ENCODE data around the gene ADGRF5.

The ADGRF5 gene

GRCh38 chr6:46932526-46933319 lies 11.0 kb upstream of the ADGRF5 start:
- no peak for DNase-seq

GRCh38 chr6:46931416-46931815 lies 9.7 kb upstream of the ADGRF5 start:
- DNase-seq = no peak

GRCh38 chr6:46930331-46930730 lies 8.6 kb upstream of the ADGRF5 start:
- no peak for DNase-seq

- no peak for DNase-seq
Measured at GRCh38 chr6:46927066-46927465, 5.3 kb upstream of the ADGRF5 start.

DNA sequence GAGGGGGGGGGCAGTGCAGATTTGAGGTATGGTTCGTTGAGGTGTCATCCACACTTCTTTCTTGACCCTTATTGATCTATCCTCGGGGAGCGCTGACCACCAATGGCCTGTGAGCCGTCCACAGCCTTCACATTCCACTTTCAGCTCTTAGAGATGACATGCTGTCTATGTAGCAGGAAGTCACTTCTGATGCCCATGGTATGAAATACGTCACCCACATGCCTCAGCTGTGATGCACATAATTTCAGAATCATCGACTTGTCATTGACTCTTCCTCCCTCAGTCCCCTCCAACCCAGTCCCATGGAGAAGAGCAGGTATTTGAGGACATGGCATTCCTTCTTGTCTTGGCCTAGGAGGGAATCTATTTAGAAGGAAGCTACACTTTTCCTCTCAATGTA lies 4.7 kb upstream of the ADGRF5 start:
- DNase-seq = no peak

GRCh38 chr6:46925563-46926253 lies 4.0 kb upstream of the ADGRF5 start:
- no peak for DNase-seq

- no peak for DNase-seq
Measured at GRCh38 chr6:46923476-46923875, 1.7 kb upstream of the ADGRF5 start.

DNA sequence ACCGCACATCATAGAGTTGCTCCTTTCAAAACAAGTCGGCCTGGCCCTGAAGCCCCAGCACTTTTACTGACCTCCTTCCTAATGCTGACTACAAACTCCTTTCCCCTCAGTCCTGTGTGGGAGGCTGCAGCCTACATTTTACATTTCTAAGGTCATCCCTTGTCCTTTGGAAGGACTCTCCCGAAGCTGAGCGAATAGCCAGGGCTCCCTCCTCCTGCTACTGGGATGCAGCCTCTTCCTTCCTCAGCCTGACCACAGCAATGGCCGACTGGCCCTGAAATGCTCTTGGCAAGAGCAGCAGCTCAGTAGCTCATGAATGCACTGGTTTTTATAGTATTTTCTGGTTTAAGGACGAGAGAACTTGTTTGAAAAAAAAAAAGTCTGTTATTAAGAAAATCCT lies 679 bp downstream of the ADGRF5 start:
- DNase-seq = no peak

- DNase-seq = no peak
Measured at GRCh38 chr6:46918806-46919205, 2.9 kb downstream of the ADGRF5 start.

DNA sequence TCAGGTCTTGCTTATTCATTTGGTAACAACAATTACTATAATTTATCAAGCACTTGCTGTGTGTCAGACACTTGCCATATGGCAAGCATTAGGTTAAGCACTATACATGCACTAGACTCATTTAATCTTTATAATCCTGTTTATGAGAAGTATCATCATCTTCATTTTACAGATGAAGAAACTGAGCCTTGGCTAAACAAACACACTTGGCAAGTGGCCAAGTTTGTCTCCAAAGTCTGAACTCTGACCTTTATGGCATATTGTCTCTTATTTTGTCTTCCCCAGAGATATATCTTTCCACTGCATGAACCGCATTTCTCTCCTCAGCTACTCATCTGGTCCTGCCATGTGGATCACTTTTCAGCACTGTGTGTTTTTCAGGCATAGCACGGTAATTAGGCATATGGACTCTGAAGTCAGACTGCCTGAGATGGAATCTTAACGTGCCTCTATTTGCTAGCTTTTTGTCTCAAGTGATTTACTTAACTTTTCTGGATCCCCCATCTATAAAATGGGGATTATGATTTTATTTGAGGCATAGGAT lies 4.7 kb downstream of the ADGRF5 start:
- no peak for DNase-seq

DNA sequence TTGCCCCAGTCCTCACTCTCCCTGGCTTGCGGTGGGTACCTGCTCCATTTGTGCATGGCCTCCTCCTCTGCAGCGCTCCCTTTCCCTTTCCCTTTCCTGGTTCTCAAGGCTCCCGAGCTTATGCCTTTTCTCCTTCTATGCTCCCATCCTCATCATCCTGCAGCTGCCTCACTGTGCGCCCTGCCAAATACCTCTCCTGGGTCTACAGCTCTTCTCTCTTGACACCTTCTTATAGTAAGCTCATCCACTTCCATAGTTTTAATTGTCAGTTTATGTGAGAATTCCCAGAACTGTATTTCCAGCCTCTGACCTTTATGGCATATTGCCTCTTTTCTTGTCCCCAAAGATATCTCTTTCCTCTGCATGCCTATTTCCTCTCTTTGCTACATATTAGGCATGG lies 5.9 kb downstream of the ADGRF5 start:
- DNase-seq = no peak

GRCh38 chr6:46915380-46915779 lies 6.4 kb downstream of the ADGRF5 start:
- no peak for DNase-seq

GRCh38 chr6:46914279-46914810 lies 7.4 kb downstream of the ADGRF5 start:
- no peak for DNase-seq

DNA sequence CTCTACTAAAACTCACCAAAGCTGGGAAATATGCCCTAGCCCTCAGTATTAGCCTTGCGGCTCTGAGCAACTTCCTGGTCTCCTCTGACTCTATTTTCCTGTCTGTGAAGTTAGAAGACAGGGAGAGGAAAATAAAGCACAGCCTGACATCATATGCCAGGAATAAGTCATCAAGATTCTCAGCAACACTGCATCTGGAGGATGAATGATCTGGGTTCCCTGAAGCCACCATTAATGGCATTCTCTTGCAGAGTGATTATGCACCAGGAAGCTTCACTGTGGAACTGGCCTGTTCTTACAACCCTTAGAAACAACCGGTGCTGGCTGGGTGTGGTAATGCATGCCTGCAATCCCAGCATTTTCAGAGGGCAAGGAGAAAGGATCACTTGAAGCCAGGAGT lies 12.4 kb downstream of the ADGRF5 start:
- no peak for DNase-seq

DNA sequence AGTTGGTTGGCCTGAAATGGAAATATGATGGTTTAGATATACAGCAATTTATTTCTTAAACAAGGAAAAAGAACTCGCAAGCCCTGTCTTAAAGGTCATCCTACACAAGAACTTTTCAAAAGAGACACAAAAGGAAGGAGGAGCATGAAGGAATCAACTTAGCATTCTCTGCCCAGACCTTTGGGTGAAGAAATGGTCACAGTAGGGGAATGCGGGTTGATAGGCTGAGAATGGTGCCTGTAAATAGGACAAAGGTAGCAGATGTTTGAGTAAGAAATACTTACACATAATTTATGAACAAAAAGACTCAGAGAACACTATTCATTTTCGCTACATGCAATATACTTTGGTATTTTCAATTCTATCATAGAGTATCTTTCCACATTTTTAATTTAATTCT lies 15.0 kb downstream of the ADGRF5 start:
- DNase-seq = no peak

GRCh38 chr6:46904117-46904516 lies 17.6 kb downstream of the ADGRF5 start:
- DNase-seq = no peak

DNA sequence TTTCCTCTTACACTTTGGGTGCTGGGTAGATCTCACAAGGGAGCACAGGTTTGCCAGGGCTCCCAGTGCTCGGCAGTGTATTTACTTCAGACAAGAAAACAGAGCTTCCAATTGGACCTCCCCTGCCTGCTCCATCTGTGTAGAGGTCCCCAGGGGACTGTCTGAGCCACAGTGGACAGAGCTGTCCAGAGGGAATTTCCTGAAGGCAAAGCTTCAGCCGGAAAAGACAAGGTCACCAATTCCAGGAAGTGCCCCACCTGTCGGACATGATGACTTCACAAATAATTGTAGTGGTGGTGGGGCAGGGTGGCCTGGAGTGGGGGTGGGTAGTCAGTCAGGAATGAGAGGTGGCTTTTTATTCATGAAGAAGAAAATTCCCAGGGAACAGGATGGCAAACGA lies 18.6 kb downstream of the ADGRF5 start:
- DNase-seq = no peak

- no peak for DNase-seq
Measured at GRCh38 chr6:46901882-46902314, 19.8 kb downstream of the ADGRF5 start.

GRCh38 chr6:46900266-46900665 lies 21.5 kb downstream of the ADGRF5 start:
- no peak for DNase-seq

DNA sequence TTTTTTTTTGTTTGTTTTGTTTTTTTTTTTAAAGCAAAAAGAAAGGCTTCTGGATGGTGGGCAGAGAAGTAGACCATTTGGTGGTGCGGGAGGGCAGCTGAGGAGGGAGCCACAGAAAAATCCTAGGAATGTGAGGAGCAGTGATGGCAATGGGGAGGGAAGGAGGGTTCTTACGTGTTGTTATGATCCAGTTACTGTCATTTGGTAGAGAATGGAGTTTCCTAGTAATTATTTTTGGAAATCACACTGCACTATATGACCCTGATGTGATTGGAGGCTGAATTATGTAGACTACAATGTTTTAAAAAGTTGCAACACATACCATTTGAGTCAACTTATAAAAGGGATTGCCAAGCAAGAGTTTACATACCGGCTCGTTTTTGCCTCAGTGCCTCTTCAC lies 22.1 kb downstream of the ADGRF5 start:
- DNase-seq = no peak

DNA sequence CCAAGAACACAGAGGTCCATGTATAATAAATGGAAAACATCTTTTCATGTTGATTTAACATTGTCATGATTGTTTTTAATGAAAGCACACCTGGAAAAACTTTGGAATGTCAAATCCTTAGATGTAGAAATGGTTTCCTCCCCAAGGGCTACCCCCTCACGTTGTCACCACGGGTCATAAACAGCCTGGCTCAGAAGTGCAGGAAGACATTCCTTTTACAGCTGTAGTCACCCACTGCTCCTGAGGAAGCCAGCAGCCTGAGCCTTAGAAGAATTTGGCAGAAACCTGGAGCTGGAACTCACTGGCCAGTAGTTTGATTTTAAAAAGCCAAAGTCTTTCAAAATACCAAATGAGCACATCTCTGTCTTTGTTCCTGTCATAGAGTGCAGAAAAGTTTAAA lies 23.7 kb downstream of the ADGRF5 start:
- DNase-seq = no peak

DNA sequence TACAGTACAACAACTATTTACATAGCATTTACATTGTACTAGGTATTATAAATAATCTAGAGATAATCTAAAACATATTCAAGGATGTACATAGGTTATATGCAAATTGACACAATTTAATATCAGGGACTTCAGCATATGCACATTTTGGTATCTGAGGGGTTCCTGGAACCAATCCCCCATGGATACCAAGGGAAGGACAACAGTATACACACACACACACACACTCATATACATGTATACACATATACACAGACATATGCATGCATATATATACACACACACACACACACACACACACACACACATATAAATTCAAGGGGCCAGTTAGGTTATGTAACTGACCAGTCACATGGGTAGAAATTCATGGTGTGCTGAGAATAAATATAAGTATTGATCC lies 24.9 kb downstream of the ADGRF5 start:
- DNase-seq = no peak

DNA sequence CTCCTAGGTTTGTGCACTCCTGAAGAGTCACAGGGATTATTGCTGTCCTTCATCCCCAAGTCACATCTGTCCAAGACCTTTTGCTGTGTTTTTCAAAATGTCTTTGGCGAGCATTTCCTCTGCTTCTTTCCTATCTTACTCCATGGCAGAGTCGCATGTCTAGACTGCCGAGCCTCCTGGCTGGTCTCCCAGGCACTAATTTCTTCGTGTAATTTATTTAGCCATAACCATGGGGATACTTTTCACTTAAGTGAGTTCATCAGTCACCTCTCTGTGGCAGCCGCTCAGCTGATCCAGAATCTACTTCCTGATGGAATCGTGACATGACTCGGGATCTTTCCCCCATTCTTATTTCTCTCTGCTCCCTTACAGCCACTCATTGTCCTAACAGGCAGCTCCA lies 25.8 kb downstream of the ADGRF5 start:
- DNase-seq = no peak

- DNase-seq = no peak
Measured at GRCh38 chr6:46894433-46894832, 27.3 kb downstream of the ADGRF5 start.
